ENCODE measurements around the gene AUTS2.

- TF ChIP-seq EZH2 (IDR thresholded peaks at IDR 0.05; ENCODE audit: borderline replicate concordance, low read depth, low read length, poor library complexity, severe bottlenecking) = no peak
- no peak for TF ChIP-seq CTCF (conservative IDR thresholded peaks at IDR 0.05; ENCODE audit: low read depth, low read length)
Observed at GRCh38 chr7:69996121-69996520, 397.8 kb downstream of the AUTS2 start.

All from A673 (cell line).